NOMO-1 (cell line): ENCODE data around the gene NEK11.
"Not testable (repeated sequence)": the region's sequence is repeated elsewhere in the genome, so short reads cannot be mapped to it uniquely, and the experiment has no call there.

Experiments
- DNase-seq, 2 experiments: peaks; one replicate each; lab custom pipeline; 2025; ENCODE audit not compliant: unreplicated experiment in 2 of 2; lab: John Stamatoyannopoulos, UW

Gene NEK11

GRCh38 chr3:131283862-131284261 lies 257.2 kb downstream of the NEK11 start:
- DNase-seq = no peak

GRCh38 chr3:131284302-131284701 lies 257.6 kb downstream of the NEK11 start:
- DNase-seq = no peak

- no peak for DNase-seq
These were observed 258.8 kb downstream of the NEK11 start for GRCh38 chr3:131285456-131285855.

GRCh38 chr3:131299836-131300235 lies 273.2 kb downstream of the NEK11 start:
- no peak for DNase-seq

- no peak for DNase-seq
These were observed 277.2 kb downstream of the NEK11 start for GRCh38 chr3:131303848-131304247.

GRCh38 chr3:131304890-131305289 lies 278.2 kb downstream of the NEK11 start:
- DNase-seq = no peak

- no peak for DNase-seq
These were observed 279.6 kb downstream of the NEK11 start for GRCh38 chr3:131306242-131306641.

GRCh38 chr3:131314318-131314717 lies 287.6 kb downstream of the NEK11 start:
- no peak for DNase-seq

GRCh38 chr3:131315162-131315561 lies 288.5 kb downstream of the NEK11 start:
- no peak for DNase-seq

GRCh38 chr3:131317667-131318066 lies 291.0 kb downstream of the NEK11 start:
- no peak for DNase-seq

GRCh38 chr3:131323014-131323413 lies 296.3 kb downstream of the NEK11 start:
- DNase-seq = no peak

GRCh38 chr3:131323792-131324191 lies 297.1 kb downstream of the NEK11 start:
- DNase-seq = no peak

- DNase-seq = no peak
These were observed 298.2 kb downstream of the NEK11 start for GRCh38 chr3:131324923-131325322.

GRCh38 chr3:131326307-131326706 lies 299.6 kb downstream of the NEK11 start:
- no peak for DNase-seq

GRCh38 chr3:131328721-131329120 lies 302.0 kb downstream of the NEK11 start:
- DNase-seq = no peak

GRCh38 chr3:131329774-131330173 lies 303.1 kb downstream of the NEK11 start:
- peak in 1 of 2 experiments; percentile 42 for DNase-seq

- DNase-seq = not testable (repeated sequence)
These were observed 304.9 kb downstream of the NEK11 start for GRCh38 chr3:131331456-131332085.

- DNase-seq = no peak
These were observed 312.4 kb downstream of the NEK11 start for GRCh38 chr3:131338948-131339640.

- DNase-seq = no peak
These were observed 315.1 kb downstream of the NEK11 start for GRCh38 chr3:131341761-131342160.

GRCh38 chr3:131348911-131349310 lies 322.2 kb downstream of the NEK11 start:
- no peak for DNase-seq

GRCh38 chr3:131349454-131349853 lies 322.8 kb downstream of the NEK11 start:
- no peak for DNase-seq

GRCh38 chr3:131349946-131350347 lies 323.3 kb downstream of the NEK11 start:
- no peak for DNase-seq
